Stromal cell of bone marrow (primary cell): ENCODE results near the gene SLC27A1.

ENCODE experiments used
- DNase-seq: peaks from one replicate; pipeline ENCODE4 v3.0.0-alpha.2; 2012; ENCODE audit warnings: low read depth

SLC27A1 gene

DNA sequence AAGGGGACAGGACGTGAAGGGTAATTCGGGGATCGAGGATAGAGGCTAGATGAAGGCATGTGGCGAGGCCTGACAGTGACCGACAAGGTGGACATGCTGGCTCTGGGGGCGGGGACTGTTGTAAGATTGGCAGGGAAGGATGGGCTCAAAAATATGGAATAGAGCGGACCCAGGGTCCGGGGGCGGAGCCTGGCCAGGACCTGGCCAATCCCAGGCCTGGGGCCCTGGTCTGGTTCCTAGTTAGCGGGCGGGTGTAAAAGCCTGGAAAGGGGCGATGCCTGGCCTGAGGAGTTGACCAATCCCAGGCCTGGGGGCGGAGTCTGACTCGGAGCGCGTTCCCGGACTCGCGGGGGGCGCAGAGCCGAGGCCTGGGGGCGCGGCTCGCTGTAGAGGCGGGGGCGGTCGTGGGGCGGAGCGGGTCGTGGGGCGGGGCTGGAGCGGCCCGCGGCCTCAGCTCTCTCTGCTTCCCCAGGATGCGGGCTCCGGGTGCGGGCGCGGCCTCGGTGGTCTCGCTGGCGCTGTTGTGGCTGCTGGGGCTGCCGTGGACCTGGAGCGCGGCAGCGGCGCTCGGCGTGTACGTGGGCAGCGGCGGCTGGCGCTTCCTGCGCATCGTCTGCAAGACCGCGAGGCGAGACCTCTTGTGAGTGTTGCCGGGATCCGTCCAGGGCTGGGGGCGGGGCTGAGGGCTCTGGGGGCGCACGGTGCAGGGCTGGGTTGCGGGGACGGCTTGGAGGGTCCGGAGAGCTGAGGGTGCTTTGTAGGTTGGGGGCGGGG lies at the start of gene SLC27A1:
Gene SLC27A1 (plus strand): TSS at position 457 of the 774 bp plus-strand sequence. CDS start 17 bp downstream, at position 474.
- DNase-seq: peak; percentile 99

DNA sequence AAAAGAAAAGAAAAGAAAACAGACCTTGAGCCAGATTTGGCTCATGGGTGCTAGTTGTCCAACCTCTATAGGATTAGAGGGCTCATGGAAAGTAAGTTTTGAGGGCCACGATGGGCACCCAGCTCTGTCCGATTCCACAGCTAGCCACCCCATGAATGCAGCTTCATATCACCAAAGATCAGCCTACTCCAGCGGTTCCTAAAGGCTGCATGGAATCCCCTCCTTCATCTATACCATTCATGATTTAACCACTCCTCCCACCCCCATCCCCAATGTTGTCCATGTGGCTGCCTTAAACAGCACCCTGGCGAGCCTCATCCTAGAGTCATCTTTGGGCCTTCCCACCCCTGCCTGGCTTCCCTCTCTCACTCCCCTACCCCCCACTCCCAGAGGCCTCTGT lies 48.4 kb upstream of the SLC27A1 start:
- DNase-seq: no peak

DNA sequence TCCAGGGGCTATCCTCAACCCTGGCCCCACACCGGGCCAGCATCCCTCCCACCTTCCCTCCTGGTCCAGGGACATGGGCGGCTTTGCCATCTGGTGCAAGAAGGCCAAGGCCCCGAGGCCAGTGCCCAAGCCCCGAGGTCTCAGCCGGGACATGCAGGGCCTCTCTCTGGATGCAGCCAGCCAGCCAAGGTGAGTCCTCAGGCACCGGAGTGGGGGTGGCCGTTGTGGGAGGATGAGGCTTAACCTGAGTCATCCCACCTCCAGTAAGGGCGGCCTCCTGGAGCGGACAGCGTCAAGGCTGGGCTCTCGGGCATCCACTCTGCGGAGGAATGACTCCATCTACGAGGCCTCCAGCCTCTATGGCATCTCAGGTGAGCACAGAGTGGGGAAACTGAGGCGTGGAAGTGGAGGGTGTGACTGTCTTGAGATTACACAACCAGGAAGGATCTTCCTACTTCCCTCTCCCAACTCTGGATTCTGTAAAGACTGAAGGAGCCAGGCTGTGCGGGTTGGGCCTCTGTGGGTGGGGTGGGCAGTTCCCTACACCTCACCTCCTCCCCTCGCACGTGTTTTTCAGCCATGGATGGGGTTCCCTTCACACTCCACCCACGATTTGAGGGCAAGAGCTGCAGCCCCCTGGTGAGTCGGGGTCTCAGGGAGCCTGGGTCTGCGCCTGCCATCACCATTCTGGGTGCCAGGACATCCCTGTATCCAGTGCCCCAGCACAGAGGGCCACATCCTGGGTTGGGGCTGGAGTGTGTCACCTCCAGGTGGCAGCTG lies 46.7 kb upstream of the SLC27A1 start:
- DNase-seq: no peak

DNA sequence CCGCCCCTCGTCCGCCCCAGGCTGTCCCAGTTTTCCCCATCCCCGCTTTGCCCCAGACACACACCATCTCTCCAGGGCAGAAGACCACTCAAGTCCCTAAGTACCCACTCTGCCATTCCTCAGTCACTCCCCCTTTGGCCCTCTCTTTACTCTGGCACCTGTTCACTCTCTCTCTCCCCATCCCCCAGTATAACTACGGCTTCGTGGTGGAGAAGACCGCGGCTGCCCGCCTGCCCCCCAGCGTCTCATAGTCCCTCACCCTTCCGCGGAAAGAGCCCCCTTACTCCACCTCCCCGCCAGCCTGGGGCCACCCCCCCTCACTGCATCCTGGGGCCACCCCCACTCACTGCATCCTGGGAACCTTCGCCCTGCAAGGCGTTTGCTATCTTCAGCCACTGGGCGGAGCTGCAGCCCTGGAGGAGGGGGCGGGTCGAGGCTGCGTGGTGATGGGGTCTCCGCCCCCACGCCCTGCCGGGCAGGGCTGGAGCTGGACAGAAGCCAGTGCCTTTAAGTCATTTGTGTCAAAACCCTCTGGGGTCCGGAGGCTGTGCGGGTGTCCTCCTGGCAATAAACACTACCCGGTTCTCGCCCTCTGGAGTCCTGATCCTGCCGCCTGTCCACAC lies 45.5 kb upstream of the SLC27A1 start:
- DNase-seq: no peak

DNA sequence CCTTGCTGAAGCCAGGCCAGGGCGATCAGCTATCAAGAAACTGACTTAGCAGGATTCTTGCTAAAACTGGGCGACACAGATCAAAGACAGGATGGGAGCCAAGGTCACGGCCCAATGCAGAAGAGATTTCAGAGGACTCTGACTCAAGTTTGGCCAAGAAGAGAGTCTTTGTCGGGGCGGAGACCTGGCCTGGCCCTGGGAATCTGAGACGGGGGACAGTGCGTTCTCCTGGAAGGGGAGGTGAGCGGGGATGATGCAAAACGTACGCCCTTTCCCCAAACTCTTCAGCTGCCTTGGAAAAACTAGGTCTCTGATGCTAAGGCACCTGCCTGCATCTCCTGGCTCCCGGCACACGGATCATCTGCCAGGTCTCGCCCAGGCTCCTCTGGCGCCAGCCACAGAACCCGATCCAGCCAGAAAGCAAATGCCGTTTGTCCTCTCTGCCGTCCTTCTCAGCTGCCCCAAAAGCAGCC lies 40.6 kb upstream of the SLC27A1 start:
- DNase-seq: no peak

DNA sequence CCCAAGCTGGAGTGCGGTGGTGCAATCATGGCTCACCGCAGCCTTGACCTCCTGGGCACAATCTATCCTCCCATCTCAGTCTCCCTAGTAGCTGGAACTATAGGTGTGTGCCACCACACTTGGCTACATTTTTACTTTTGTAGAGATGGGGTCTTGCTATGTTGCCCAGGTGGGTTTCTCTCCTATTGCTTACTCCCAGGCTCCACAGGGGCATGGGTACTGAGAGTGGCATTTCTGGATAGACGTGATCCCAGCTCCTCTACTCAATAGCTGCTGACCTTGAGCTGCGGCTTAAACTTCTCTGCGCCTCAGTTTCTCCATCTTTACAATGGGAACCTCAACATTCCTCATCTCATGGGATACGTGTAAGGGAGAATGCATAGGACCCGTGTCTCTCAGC lies 38.9 kb upstream of the SLC27A1 start:
- DNase-seq: no peak

DNA sequence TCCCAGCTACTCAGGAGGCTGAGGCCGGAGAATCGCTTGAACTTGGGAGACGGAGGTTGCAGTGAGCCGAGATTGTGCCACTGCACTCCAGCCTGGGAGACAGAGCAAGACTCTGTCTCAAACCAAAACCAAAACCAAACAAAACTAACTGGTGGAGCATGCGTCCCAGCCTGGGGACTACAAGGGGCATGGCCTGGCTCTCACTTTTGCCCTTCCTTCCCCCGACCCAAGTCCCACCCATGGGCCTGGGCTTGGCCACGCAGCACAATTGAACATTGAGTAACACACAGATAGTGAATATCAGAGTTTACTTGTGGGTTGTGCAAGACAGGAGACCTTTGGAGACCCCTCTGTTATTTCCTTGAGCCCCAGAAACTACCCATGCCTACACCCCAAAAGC lies 35.1 kb upstream of the SLC27A1 start:
- DNase-seq: no peak

DNA sequence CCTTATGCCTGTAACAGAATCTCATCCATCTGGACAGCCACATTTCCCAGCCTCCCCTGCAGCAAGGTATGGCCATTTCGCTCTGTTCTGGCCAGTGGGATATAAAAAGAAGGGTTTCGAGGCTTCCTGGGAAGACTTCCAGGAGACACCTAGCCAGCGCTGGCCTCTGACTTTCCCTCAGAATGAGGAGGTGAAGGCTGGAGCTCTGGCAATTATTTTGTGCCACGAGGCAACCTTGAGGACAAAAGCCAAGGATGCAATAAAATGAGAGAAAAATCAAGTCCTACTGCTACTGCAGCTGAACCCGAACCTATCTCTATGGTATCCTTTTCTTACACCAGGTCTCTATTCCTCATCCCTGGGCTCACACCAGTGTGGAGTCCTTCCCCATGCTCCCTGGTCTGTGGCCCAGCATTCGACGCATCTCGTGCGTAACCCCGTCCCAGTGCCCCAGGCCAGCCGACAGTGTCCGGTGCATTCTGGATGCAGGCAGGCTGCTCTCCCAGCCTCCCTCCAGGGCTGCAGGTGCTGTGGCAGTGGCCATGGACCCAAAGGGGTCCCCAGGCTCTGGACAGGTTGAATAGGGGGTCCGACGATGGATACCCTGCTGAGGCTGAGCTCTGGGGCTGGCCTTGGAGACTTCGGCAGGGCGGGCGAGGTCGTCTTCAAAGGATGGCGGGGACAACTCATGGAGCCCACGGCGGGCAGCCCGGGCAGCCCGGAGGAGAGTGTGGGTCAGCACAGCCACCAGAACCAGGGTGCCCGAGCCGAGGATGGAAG lies 34.0 kb upstream of the SLC27A1 start:
- no peak for DNase-seq

DNA sequence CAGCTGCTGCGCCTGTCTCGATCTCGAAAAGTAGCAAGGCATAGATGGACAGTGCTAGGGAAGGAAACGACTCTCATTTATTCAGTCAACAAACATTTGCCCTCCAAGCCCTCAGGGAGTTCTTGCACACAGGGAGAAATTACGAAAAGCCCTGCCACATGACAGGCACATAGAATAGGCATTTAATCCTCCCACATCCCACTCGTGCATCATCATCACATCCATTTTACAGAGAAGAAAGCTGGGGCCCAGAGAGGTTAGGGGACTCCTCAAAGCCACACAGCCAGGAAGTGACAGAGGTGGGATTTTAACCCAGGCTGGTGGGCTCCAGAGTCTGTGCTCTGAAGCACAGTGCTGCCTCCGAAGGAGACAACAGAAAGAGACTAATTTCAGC lies 33.5 kb upstream of the SLC27A1 start:
- DNase-seq: no peak

DNA sequence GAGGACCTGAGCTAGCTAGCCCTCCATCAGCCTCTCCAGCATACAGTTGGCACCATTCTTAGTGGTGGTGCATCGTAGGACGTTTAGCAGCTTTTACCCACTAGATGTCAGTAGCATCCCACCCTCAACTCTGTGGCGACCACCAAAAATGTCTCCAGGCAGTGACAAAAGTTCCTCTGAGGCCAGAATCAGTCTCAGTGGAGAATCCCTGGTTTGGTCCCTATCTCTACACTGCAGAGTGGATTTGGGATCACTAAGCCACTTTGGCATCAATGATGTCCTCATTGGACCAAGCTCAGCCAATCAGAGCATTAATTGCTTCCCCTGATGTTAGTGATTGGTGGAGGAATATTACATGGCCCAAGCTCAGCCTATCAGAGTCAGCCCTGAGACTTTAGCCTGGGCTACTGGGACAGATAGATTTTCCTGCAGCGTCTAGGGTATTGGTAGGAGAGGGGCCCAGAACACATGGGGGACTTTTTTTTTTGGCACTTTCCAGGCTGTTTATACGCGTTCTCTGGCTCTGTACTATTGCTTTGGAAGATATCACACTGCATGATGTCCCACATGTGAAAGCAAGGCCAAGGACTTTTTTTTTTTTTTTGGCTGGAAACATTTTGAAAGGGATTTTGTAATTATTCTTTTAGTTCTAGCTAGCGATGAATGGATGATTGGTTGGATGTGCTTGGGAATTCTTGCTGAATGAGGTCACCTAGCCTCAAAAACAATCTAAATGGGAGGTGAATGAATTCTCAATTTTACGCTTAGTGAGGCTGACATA lies 28.9 kb upstream of the SLC27A1 start:
- no peak for DNase-seq

DNA sequence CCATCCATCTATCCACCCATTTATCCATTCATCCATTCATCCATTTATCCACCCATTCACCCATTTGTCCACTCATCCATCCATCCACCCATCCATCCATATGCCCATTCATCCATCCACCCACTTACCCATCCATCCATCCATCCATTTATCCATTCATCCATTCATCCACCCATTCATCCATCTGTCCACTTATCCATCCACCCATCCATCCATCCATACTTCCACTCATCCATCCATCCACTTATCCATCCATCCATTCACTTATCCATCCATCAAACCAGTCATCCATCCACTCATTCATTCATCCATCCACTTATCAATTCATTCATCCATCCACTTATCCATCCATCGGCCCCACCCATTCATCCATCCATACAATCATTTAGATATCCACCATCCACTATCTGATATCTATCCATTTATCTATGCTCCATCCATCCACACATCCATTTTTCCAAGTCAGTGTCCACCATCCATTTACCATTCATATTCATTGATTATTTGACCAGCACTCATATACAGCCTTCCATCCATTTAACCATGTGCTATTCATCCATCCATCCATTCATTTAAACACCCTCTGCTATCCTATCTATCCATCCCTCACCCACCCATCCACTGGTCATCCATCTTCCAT lies 24.7 kb upstream of the SLC27A1 start:
- no peak for DNase-seq

DNA sequence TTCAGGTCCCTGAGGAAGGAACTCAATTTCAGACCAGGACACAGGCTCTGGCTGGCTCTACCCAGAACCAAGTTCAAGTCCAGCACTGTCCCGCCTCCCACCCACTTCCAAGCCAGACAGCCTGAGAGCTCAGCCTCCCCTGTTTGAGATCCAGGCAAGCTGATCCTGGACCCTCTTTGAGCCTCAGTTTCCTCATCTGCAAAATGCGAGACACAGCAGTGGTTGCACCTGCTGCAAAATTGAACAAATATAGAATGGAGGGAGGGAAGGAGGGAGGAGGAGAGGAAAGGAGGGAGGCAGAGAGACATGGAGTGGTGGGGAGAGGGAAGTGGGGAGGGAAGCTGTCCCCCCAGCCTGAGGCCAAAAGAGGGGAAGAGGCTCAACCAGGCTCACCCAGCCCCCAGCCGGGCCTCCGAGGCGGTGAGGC lies 22.6 kb upstream of the SLC27A1 start:
- no peak for DNase-seq

DNA sequence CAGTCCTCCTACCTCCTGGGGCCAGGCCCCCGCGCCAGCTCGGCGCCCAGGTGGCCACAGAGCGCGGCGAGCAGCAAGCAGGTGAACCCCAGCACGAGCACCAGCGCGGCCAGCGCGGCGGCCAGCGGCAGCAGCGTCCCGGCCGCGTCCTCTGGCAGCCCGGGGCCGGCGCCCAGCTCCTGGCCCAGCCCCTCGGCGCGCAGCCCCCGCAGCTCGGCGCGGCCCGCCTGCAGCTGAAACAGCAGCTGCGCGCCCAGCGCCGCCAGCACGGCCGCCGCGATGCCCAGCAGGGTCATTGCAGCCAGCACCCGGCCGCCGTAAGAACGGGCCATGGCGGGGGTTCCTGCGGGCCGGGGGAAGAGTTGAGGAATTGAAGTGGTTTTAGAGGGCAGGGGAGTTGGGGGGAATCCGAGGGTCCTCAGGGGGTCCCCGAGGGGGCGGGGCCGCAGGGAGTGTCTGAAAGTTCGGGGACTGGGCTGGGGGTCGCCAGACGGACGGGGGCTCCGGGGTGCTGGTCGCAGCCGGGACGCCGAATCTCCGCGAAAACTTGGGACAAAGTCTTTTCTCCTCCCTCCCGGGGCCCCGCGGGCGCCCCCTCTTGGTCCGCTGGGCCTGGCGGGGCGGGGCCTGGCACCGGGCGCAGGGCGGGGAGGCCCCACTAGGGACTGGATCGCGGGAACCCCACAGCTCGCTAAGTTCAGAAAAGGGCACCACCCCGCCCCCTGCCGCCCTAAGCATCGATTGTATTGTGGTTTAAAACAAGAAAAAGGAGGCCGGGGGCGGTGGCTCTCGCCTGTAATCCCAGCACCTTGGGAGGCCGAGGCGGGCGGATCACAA lies 22.0 kb upstream of the SLC27A1 start, which contains the start of gene TMEM221:
Gene TMEM221 (minus strand): TSS at position 538 of the 837 bp plus-strand sequence. CDS start 206 bp downstream, at position 332.
- DNase-seq: no peak

DNA sequence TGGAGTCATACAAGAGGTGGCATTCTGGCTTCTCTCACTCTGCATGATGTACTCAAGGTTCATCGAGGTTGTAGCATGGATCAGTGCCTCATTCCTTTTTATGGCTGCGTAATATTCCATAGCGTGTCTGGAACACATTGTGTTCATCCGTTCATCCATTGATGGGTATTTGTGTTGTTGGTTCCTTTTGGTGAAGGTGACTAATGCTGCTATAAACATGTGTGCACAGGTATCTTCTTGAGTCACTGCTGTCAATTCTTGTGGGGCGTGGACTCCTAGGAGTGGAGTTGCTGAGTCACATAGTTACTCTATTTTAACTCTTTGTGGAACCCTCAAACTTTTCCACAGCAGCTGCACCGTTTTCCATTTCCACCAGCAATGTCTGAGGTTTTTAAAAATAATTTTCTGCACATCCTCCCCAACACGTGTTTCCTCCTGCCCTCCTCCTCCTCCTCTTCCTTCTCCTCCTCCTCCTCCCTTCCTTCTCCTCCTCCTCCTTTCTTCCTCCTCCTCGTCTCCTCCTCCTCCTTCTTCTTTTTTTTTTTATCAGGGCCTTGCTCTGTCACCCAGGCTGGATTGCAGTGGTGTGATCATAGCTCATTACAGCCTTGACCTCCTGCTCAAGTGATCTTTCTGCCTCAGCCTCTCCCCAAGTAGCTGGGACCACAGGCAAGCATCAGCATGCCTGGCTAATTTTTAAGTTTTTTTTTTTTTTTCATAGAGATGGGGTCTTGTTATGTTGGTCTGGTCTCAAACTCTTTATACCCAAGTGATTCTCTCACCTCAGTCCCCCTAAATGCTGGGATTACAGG lies 19.9 kb upstream of the SLC27A1 start:
- no peak for DNase-seq

DNA sequence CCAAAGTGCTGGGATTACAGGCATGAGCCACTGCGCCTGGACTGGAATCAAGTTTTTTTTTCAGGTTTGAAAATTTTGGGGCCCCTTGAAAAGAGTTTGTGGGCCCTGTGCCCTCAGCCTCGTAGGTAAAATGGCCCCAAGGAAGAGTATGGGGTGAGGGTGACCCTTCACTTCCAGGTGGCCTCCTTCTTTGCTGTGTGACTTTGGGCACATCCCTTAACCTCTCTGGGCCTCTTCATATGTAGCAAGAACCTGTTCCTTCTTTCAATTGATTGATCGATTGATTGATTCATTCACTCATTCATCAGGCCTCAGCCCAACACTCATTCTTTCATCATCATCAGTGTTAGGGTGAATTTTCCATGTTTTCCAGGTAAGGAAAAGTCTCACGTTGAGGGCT lies 18.5 kb upstream of the SLC27A1 start:
- no peak for DNase-seq

DNA sequence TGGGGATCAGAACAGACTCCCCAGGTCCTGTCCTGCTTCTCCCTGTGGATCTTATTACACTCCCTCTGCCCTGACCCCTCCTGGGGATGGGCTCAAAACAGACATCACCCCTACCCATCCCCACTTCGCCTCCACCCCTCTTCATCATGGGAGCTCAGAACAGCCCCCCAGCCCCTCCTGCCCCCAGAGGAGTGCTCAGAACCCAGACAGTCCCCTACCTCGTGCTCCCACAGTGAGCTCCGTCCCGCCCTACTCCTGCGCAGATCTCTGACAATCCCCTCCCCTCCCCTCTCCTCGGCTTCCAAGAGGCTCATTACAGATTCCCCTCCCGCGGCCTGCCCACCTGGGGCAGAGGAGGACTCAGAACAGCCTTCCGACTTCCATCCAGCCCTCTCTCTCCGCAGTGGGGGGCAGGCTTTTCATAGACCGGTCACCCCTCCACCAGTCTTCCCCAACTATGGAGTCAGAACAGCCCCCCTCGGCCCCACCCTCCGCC lies 15.7 kb upstream of the SLC27A1 start:
- DNase-seq: no peak

DNA sequence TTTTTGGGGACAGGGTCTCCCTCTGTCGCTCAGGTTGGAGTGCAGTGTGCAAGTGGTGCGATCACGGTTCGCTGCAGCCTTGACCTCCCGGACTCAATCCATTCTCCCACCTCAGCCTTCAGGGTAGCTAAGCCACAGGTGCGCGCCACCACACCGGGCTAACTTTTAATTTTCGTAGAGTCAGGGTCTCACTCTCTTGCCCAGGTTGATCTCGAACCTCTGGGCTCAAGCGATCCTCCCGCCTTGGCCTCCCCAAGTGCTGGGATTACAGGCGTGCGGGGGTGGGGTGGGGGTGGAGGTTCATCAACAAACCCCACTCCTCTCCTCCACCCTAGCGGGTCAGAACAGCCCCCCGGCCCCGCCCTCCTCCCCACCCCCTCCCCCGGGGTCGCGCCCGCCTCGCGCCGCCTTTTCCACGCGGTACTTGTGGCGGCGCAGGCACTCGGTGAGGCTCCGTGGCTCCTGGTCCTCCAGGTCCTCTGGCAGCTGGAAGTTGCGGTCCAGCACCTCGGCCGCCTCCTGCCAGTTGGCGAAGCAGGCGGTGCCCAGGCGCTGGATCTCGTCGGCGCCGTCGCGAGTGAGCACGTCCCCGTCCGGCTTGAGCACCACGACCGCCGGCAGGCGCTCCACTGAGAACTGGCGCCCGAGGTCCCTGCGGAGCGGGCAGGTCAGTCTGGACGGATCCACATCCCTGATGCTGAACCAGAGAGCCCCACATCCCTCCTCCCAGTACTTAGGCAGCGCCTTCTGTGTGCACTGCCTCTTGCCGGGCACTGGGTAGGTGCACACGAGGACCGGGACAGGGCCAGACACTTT lies 14.8 kb upstream of the SLC27A1 start:
- DNase-seq: no peak

DNA sequence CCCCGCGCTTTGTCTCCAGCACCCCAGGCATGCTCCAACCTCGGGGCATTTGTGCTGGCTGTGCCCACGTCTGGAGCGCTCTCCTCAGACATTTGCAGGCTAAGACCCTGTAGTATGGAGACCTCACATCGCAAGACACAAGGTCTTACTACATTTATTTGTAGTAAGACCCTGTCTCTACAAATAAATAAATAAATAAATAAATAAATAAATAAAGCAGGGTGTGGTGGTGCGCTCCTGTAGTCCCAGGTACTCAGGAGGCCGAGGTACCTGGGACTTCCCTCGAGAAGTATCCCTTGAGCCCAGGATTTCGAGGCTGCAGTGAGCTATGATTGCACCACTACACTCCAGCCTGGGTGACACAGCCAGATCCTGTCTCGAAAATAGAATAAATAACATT lies 14.2 kb upstream of the SLC27A1 start:
- no peak for DNase-seq
